H9 (cell line): ENCODE measurements around the gene SLC4A11. TPM values are rescaled to one million over a fixed set of nuclear protein-coding genes. Genes with fewer than 3 reads are reported as not detected.

Source experiments
- DNase-seq: peaks from one replicate; pipeline ENCODE4 v3.0.0-alpha.2; 2017
- H2AFZ ChIP-seq: one replicate; pipeline ENCODE4 v1.6.1; 2013; ENCODE audit warnings: mild to moderate bottlenecking, low read length, control low read depth, moderate library complexity
- H2AK5ac ChIP-seq: 2 replicates; pipeline ENCODE4 v1.6.1; 2013; ENCODE audit warnings: low read length, control low read depth, mixed read lengths; ENCODE audit not compliant: insufficient read length
- H2BK120ac ChIP-seq: one replicate; pipeline ENCODE4 v1.6.1; 2013; ENCODE audit warnings: low read depth, mild to moderate bottlenecking, low read length, control low read depth, inconsistent platforms; ENCODE audit not compliant: poor library complexity, severe bottlenecking
- H2BK12ac ChIP-seq: 2 replicates; pipeline ENCODE4 v1.6.1; 2013; ENCODE audit warnings: low read length, control low read depth, mixed read lengths, low read depth; ENCODE audit not compliant: insufficient read length
- H2BK15ac ChIP-seq: 2 replicates; pipeline ENCODE4 v1.6.1; 2013; ENCODE audit warnings: low read depth, low read length, control low read depth
- H2BK20ac ChIP-seq: one replicate; pipeline ENCODE4 v1.6.1; 2013; ENCODE audit warnings: low read depth, mild to moderate bottlenecking, low read length, control low read depth, inconsistent platforms; ENCODE audit not compliant: poor library complexity, severe bottlenecking
- H2BK5ac ChIP-seq: 2 replicates; pipeline ENCODE4 v1.6.1; 2013; ENCODE audit warnings: low read length, control low read depth, mixed read lengths; ENCODE audit not compliant: insufficient read length
- H3K14ac ChIP-seq: 2 replicates; pipeline ENCODE4 v1.6.1; 2013; ENCODE audit warnings: low read length, control low read depth; ENCODE audit not compliant: insufficient read depth
- H3K18ac ChIP-seq: 2 replicates; pipeline ENCODE4 v1.6.1; 2013; ENCODE audit warnings: low read depth, mild to moderate bottlenecking, mixed read lengths, low read length, control low read depth; ENCODE audit not compliant: insufficient read length
- H3K23ac ChIP-seq: 2 replicates; pipeline ENCODE4 v1.6.1; 2013; ENCODE audit warnings: low read length, control low read depth, mixed read lengths, low read depth; ENCODE audit not compliant: insufficient read length
- H3K23me2 ChIP-seq: 2 replicates; pipeline ENCODE4 v1.6.1; 2013; ENCODE audit warnings: low read depth, mild to moderate bottlenecking, mixed read lengths, low read length, control low read depth; ENCODE audit not compliant: insufficient read length, poor library complexity, severe bottlenecking
- H3K27ac ChIP-seq: 2 replicates; pipeline ENCODE4 v1.5.1; 2013; ENCODE audit warnings: low read length, control low read depth, mixed read lengths, low read depth; ENCODE audit not compliant: insufficient read length
- H3K27me3 ChIP-seq: 2 replicates; pipeline ENCODE4 v1.6.1; 2013; ENCODE audit warnings: low read length, control low read depth, inconsistent platforms; ENCODE audit not compliant: insufficient read depth
- H3K4ac ChIP-seq: 2 replicates; pipeline ENCODE4 v1.6.1; 2013; ENCODE audit warnings: low read depth, mild to moderate bottlenecking, control low read depth, inconsistent platforms, low read length, moderate library complexity
- H3K4me1 ChIP-seq: 2 replicates; pipeline ENCODE4 v1.6.1; 2013; ENCODE audit warnings: low read length, control low read depth, inconsistent platforms; ENCODE audit not compliant: insufficient read depth
- H3K4me2 ChIP-seq: 2 replicates; pipeline ENCODE4 v1.6.1; 2013; ENCODE audit warnings: low read length, control low read depth, mixed read lengths; ENCODE audit not compliant: insufficient read length, insufficient read depth
- H3K56ac ChIP-seq: 2 replicates; pipeline ENCODE4 v1.6.1; 2013; ENCODE audit warnings: low read depth, mild to moderate bottlenecking, mixed read lengths, low read length, control low read depth; ENCODE audit not compliant: insufficient read length
- H3K79me1 ChIP-seq: 2 replicates; pipeline ENCODE4 v1.6.1; 2013; ENCODE audit warnings: low read depth, mild to moderate bottlenecking, moderate library complexity, low read length, control low read depth, inconsistent platforms; ENCODE audit not compliant: insufficient read depth, poor library complexity, severe bottlenecking
- H3K79me2 ChIP-seq: 2 replicates; pipeline ENCODE4 v1.6.1; 2013; ENCODE audit warnings: low read length, control low read depth, inconsistent platforms; ENCODE audit not compliant: insufficient read depth
- H3K9ac ChIP-seq: 2 replicates; pipeline ENCODE4 v1.6.1; 2013; ENCODE audit warnings: low read length, control low read depth, mixed read lengths; ENCODE audit not compliant: insufficient read length; ENCODE audit errors: extremely low read depth
- H3K9me3 ChIP-seq: one replicate; pipeline ENCODE4 v1.6.1; 2013; ENCODE audit warnings: low read depth, low read length, inconsistent platforms; ENCODE audit not compliant: control insufficient read depth
- H3T11ph ChIP-seq: one replicate; pipeline ENCODE4 v1.6.1; 2013; ENCODE audit warnings: mild to moderate bottlenecking, low read length, control low read depth, inconsistent platforms
- H4K20me1 ChIP-seq: one replicate; pipeline ENCODE4 v1.6.1; 2013; ENCODE audit not compliant: control insufficient read depth, insufficient read length, insufficient read depth
- H4K5ac ChIP-seq: 2 replicates; pipeline ENCODE4 v1.6.1; 2013; ENCODE audit warnings: low read depth, mild to moderate bottlenecking, mixed read lengths, low read length, control low read depth; ENCODE audit not compliant: insufficient read length
- H4K8ac ChIP-seq: replicated peaks from 2 replicates; pipeline ENCODE4 v1.6.1; 2013; ENCODE audit warnings: low read length, control low read depth, mixed read lengths, low read depth; ENCODE audit not compliant: insufficient read length
- H4K91ac ChIP-seq: 2 replicates; pipeline ENCODE4 v1.6.1; 2013; ENCODE audit warnings: low read depth, mild to moderate bottlenecking, moderate library complexity, mixed read lengths, low read length, control low read depth; ENCODE audit not compliant: insufficient read length
- H3K27ac Mint-ChIP-seq, 3 experiments: 2 replicates in 2 of 3; 3 replicates in 1 of 3; pipeline ENCODE4 v1.8.0; 2020 to 2021; ENCODE audit warnings: mixed read lengths in 3 of 3, mild to moderate bottlenecking in 1 of 3, moderate library complexity in 1 of 3
- H3K27me3 Mint-ChIP-seq: 2 replicates; pipeline ENCODE4 v1.8.0; 2021; ENCODE audit warnings: low read depth, mild to moderate bottlenecking, moderate library complexity, mixed read lengths
- H3K36me3 Mint-ChIP-seq, 3 experiments: 2 replicates in 2 of 3; 3 replicates in 1 of 3; pipeline ENCODE4 v1.8.0; 2020 to 2021; ENCODE audit warnings: low read depth in 3 of 3, mixed read lengths in 3 of 3; ENCODE audit not compliant: insufficient read depth in 1 of 3
- H3K4me1 Mint-ChIP-seq, 2 experiments: 2 replicates each; pipeline ENCODE4 v1.8.0; 2020; ENCODE audit warnings: mixed read lengths in 2 of 2
- H3K4me3 Mint-ChIP-seq, 2 experiments: 2 replicates in 1 of 2; 3 replicates in 1 of 2; pipeline ENCODE4 v1.8.0; 2020 to 2021; ENCODE audit warnings: mild to moderate bottlenecking in 2 of 2, mixed read lengths in 2 of 2, moderate library complexity in 1 of 2
- H3K9me3 Mint-ChIP-seq, 2 experiments: 2 replicates in 1 of 2; 3 replicates in 1 of 2; pipeline ENCODE4 v1.8.0; 2020; ENCODE audit warnings: mild to moderate bottlenecking in 2 of 2, mixed read lengths in 2 of 2, moderate library complexity in 1 of 2
- CTCF ChIP-seq: fragments of 200-600 bp; sonication (generic); conservative IDR thresholded peaks from 3 replicates; pipeline ENCODE4 v1.8.0; 2021; ENCODE audit warnings: antibody characterized with exemption, mild to moderate bottlenecking
- WGBS: extraction: QIAGEN DNeasy Blood & Tissue Kit; methylation state at CpG from one replicate; pipeline ENCODE4 v1.1.7; 2013; ENCODE audit warnings: missing lambda C conversion rate, low lambda C conversion rate, mixed read lengths; ENCODE audit not compliant: insufficient read length; ENCODE audit errors: extremely low coverage; 5-methylcytosine and 5-hydroxymethylcytosine counted together
- total RNA-seq: library from RNA; stranded (reverse); gene quantifications from 2 replicates; pipeline ENCODE4 v1.2.1, GENCODE V29; 2021

SLC4A11 gene
- total RNA-seq, 1 experiment from 2014 or later, result 29.4 TPM

GRCh38 chr20:3189561-3190131 is 49.3 kb downstream of the SLC4A11 start:
- no peak for DNase-seq
- Histone ChIP-seq H3K23me2 (no peaks in the 10 kb centered on the region), H3K18ac (no peak overlapping the region), H2BK15ac (no peak overlapping the region), H3K4me1 (no peaks in the 10 kb centered on the region), H3K27ac (no peak overlapping the region), H3K27me3 (no peaks in the 10 kb centered on the region), H3K23ac (no peak overlapping the region), H3K4ac (no peak overlapping the region), H3K79me2 (no peaks in the 10 kb centered on the region), H4K5ac (no peak overlapping the region), H4K91ac (no peak overlapping the region), H2BK120ac (no peak overlapping the region), H3K9me3 (no peaks in the 10 kb centered on the region), H2AK5ac (no peak overlapping the region), H3K4me2 (no peak overlapping the region), H3K56ac (no peak overlapping the region), H3K79me1 (no peaks in the 10 kb centered on the region), H2AFZ (no peak overlapping the region), H2BK12ac (no peak overlapping the region), H2BK5ac (no peak overlapping the region), H4K8ac (no peak overlapping the region), H3K14ac (no peak overlapping the region), H3K9ac (no peak overlapping the region), H4K20me1 (no peaks in the 10 kb centered on the region), H2BK20ac (no peak overlapping the region), H3T11ph (no peak overlapping the region)
- Mint-ChIP-seq H3K4me1 (no peaks in the 10 kb centered on the region; a peak in 1 of 4 replicates), H3K36me3 (peaks cover 32 to 52% (median 45%) of the 10 kb centered on the region in 3 experiments), H3K9me3 (no peaks in the 10 kb centered on the region), H3K4me3 (no peak overlapping the region), H3K27me3 (no peaks in the 10 kb centered on the region), H3K27ac (peak overlapping the region; percentile 23 to 88 (median 61); a peak in 4 of 7 replicates)
- WGBS, result no CpG with 5 or more reads among the region's 4 CpGs
- no peak for TF ChIP-seq CTCF
